GM18861 (cell line): ENCODE results near the gene CAPN14.

Experiments
- ATAC-seq: cut with Tn5 transposase; IDR thresholded peaks from one replicate; pipeline ENCODE4 v1.9.1; 2021; ENCODE audit not compliant: unreplicated experiment

Gene CAPN14

GRCh38 chr2:31147645-31148044 lies 69.7 kb downstream of the CAPN14 start:
- ATAC-seq: no peak

- ATAC-seq: no peak
Observed at GRCh38 chr2:31142110-31142509, 75.2 kb downstream of the CAPN14 start.

GRCh38 chr2:31141443-31142085 lies 75.8 kb downstream of the CAPN14 start:
- ATAC-seq: no peak

- ATAC-seq: no peak
Observed at GRCh38 chr2:31140151-31140550, 77.2 kb downstream of the CAPN14 start.

- ATAC-seq: no peak
Observed at GRCh38 chr2:31139671-31140070, 77.6 kb downstream of the CAPN14 start.

GRCh38 chr2:31138037-31138962 lies 79.0 kb downstream of the CAPN14 start, which contains the start of gene GALNT14:
TSS of gene GALNT14 (minus strand) at chr2:31138440. CDS start at chr2:31138086, 354 bp downstream.
- peak; percentile 43 for ATAC-seq

- no peak for ATAC-seq
Observed at GRCh38 chr2:31137211-31138036, 79.9 kb downstream of the CAPN14 start.

GRCh38 chr2:31136732-31137131 lies 80.6 kb downstream of the CAPN14 start:
- no peak for ATAC-seq

- no peak for ATAC-seq
Observed at GRCh38 chr2:31136000-31136399, 81.3 kb downstream of the CAPN14 start.

- ATAC-seq: no peak
Observed at GRCh38 chr2:31134480-31134879, 82.8 kb downstream of the CAPN14 start.

- ATAC-seq: no peak
Observed at GRCh38 chr2:31132786-31133185, 84.5 kb downstream of the CAPN14 start.

- no peak for ATAC-seq
Observed at GRCh38 chr2:31131871-31132270, 85.4 kb downstream of the CAPN14 start.

- no peak for ATAC-seq
Observed at GRCh38 chr2:31129375-31130171, 87.7 kb downstream of the CAPN14 start.

GRCh38 chr2:31127931-31128330 lies 89.4 kb downstream of the CAPN14 start:
- ATAC-seq: no peak

GRCh38 chr2:31125918-31126695 lies 91.2 kb downstream of the CAPN14 start:
- ATAC-seq: no peak

- ATAC-seq: no peak
Observed at GRCh38 chr2:31124904-31125303, 92.4 kb downstream of the CAPN14 start.
